HCT116 (cell line): ENCODE data around the gene RPL41. TPM values are rescaled to one million over a fixed set of nuclear protein-coding genes. Genes with fewer than 3 reads are reported as not detected.
A peak's percentile ranks its signal among the peaks of the same experiment; 100 is the strongest.

Experiments used
- ATAC-seq: fragments of 200-7000 bp; cut with Tn5 transposase; 2 replicates; pipeline ENCODE4 v1.9.1; 2020; ENCODE audit warnings: mild to moderate bottlenecking, moderate library complexity
- BruUV-seq: library from RNA; stranded (reverse); fragments of 400-500 nt; replicated peaks from 2 replicates; lab custom pipeline; 2021; lab: Mats Ljungman, UMichigan
- CTCF ChIA-PET: fragments of 300-600 bp; sonication (Branson Sonifier 250); formaldehyde crosslinking; loops from one replicate; lab custom pipeline; 2021; ENCODE audit warnings: antibody characterized with exemption; lab: Charles Lee
- POLR2A ChIA-PET: fragments of 300-600, 350-600 bp; sonication (Branson Sonifier 250); formaldehyde crosslinking; loops from one replicate; lab custom pipeline; 2021; ENCODE audit warnings: antibody characterized with exemption; lab: Charles Lee
- RAD21 ChIA-PET, 2 experiments: fragments of 300-600 bp; sonication (Branson Sonifier 250); formaldehyde crosslinking; loops; one replicate each; lab custom pipeline; 2023; ENCODE audit warnings: low total read pairs in 2 of 2; ENCODE audit not compliant: uncharacterized antibody in 2 of 2, unreplicated experiment in 2 of 2, low non-redundant PET in 1 of 2; lab: Charles Lee
- DNase-seq: peaks from one replicate; pipeline ENCODE4 v3.0.0-alpha.2; 2010; ENCODE audit warnings: low read depth, low spot score
- H2AFZ ChIP-seq: fragments of 200-600 bp; shearing (Covaris generic), sonication (generic); 2 replicates; pipeline ENCODE4 v1.6.1; 2017; ENCODE audit warnings: low read depth, mixed run types, mixed read lengths, antibody characterized with exemption, low read length; ENCODE audit not compliant: poor library complexity, severe bottlenecking
- H3K27ac ChIP-seq: 2 replicates; pipeline ENCODE4 v1.5.1; 2012; ENCODE audit warnings: low read depth, low read length
- H3K27me3 ChIP-seq: fragments of 200-600 bp; sonication (generic); 2 replicates; pipeline ENCODE4 v1.6.1; 2016; ENCODE audit warnings: mixed run types, low read length, mixed read lengths; ENCODE audit not compliant: insufficient read depth
- H3K36me3 ChIP-seq, 2 experiments: fragments of 200-500 bp in 1 of 2; fragments of 200-600 bp in 1 of 2; sonication (Bioruptor generic) in 1 of 2; sonication (generic) in 1 of 2; 2 replicates each; pipeline versions ENCODE4 v1.5.1 to v1.6.1; 2014 to 2016; ENCODE audit warnings: low read length in 2 of 2, inconsistent platforms in 1 of 2, mixed read lengths in 1 of 2, mixed run types in 1 of 2; ENCODE audit not compliant: insufficient read depth in 2 of 2, control insufficient read depth in 1 of 2
- H3K4me1 ChIP-seq, 2 experiments: fragments of 200-600 bp in 1 of 2; sonication (generic) in 1 of 2; 2 replicates each; pipeline versions ENCODE4 v1.5.1 to v1.6.1; 2012 to 2017; ENCODE audit warnings: low read length in 2 of 2, inconsistent platforms in 1 of 2, mild to moderate bottlenecking in 1 of 2, mixed read lengths in 1 of 2, mixed run types in 1 of 2, moderate library complexity in 1 of 2; ENCODE audit not compliant: insufficient read depth in 2 of 2, control insufficient read depth in 1 of 2
- H3K4me2 ChIP-seq: fragments of 200-600 bp; sonication (generic); 2 replicates; pipeline ENCODE4 v1.6.1; 2017; ENCODE audit warnings: mixed run types, low read length, mixed read lengths
- H3K4me3 ChIP-seq, 2 experiments: fragments of 200-600 bp in 1 of 2; sonication (generic) in 1 of 2; replicated peaks in 1 of 2; 2 replicates each; pipeline ENCODE4 v1.5.1; 2011 to 2016; ENCODE audit warnings: low read length in 2 of 2, control low read depth in 1 of 2, low read depth in 1 of 2, mild to moderate bottlenecking in 1 of 2, mixed read lengths in 1 of 2, mixed run types in 1 of 2
- H3K79me2 ChIP-seq: fragments of 200-600 bp; sonication (generic); 2 replicates; pipeline ENCODE4 v1.6.1; 2017; ENCODE audit warnings: mild to moderate bottlenecking, mixed run types, low read length, moderate library complexity, mixed read lengths; ENCODE audit not compliant: insufficient read depth
- H3K9ac ChIP-seq: fragments of 200-600 bp; sonication (generic); 2 replicates; pipeline ENCODE4 v1.6.1; 2016; ENCODE audit warnings: low read length, mixed read lengths
- H3K9me2 ChIP-seq: fragments of 200-600 bp; sonication (generic), shearing (Covaris generic); 2 replicates; pipeline ENCODE4 v1.6.1; 2017; ENCODE audit warnings: mixed run types, mild to moderate bottlenecking, moderate library complexity; ENCODE audit not compliant: insufficient read depth
- H3K9me3 ChIP-seq, 2 experiments: fragments of 200-500 bp in 1 of 2; fragments of 200-600 bp in 1 of 2; sonication (Bioruptor generic) in 1 of 2; sonication (generic) in 1 of 2; 2 replicates each; pipeline ENCODE4 v1.6.1; 2014 to 2017; ENCODE audit warnings: low read length in 2 of 2, mixed read lengths in 2 of 2, inconsistent platforms in 1 of 2, low read depth in 1 of 2, mild to moderate bottlenecking in 1 of 2, mixed run types in 1 of 2, moderate library complexity in 1 of 2; ENCODE audit not compliant: control insufficient read depth in 1 of 2, insufficient read depth in 1 of 2
- H4K20me1 ChIP-seq: fragments of 200-600 bp; sonication (generic), shearing (Covaris generic); 2 replicates; pipeline ENCODE4 v1.6.1; 2017; ENCODE audit warnings: mixed run types, mild to moderate bottlenecking, moderate library complexity; ENCODE audit not compliant: insufficient read depth
- CBX3 ChIP-seq: IDR thresholded peaks from 2 replicates; pipeline ENCODE4 v1.6.1; 2012; ENCODE audit warnings: low read depth
- EGR1 ChIP-seq: IDR thresholded peaks from 2 replicates; pipeline ENCODE4 v1.6.1; 2012; ENCODE audit warnings: low read depth
- ELF1 ChIP-seq: IDR thresholded peaks from 2 replicates; pipeline ENCODE4 v1.6.1; 2012; ENCODE audit warnings: low read depth, borderline replicate concordance
- EZH2 ChIP-seq: fragments of 200-600 bp; sonication (generic); IDR thresholded peaks from 2 replicates; pipeline ENCODE4 v1.6.1; 2017; ENCODE audit warnings: antibody characterized with exemption, mixed run types
- EZH2phosphoT487 ChIP-seq: fragments of 200-600 bp; IDR thresholded peaks from 2 replicates; pipeline ENCODE4 v1.6.1; 2018; ENCODE audit warnings: antibody characterized with exemption, borderline replicate concordance
- FOSL1 ChIP-seq: IDR thresholded peaks from 2 replicates; pipeline ENCODE4 v1.6.1; 2012; ENCODE audit warnings: low read depth
- JUND ChIP-seq: IDR thresholded peaks from 2 replicates; pipeline ENCODE4 v1.6.1; 2012
- MAX ChIP-seq: IDR thresholded peaks from 2 replicates; pipeline ENCODE4 v1.6.1; 2012
- POLR2A ChIP-seq: IDR thresholded peaks from 2 replicates; pipeline ENCODE4 v1.7.0; 2011; ENCODE audit warnings: borderline replicate concordance; ENCODE audit not compliant: insufficient read depth, insufficient read length; ENCODE audit errors: extremely low read depth
- POLR2AphosphoS5 ChIP-seq: IDR thresholded peaks from 2 replicates; pipeline ENCODE4 v1.6.1; 2011; ENCODE audit warnings: mild to moderate bottlenecking, low read depth, low read length, moderate library complexity
- RAD21 ChIP-seq: IDR thresholded peaks from 2 replicates; pipeline ENCODE4 v1.6.1; 2012; ENCODE audit warnings: low read depth, mild to moderate bottlenecking
- REST ChIP-seq: IDR thresholded peaks from 2 replicates; pipeline ENCODE4 v1.6.1; 2012; ENCODE audit warnings: low read depth
- SIN3A ChIP-seq: IDR thresholded peaks from 2 replicates; pipeline ENCODE4 v1.6.1; 2012; ENCODE audit warnings: low read depth
- SP1 ChIP-seq: IDR thresholded peaks from 2 replicates; pipeline ENCODE4 v1.6.1; 2012; ENCODE audit warnings: low read depth
- TCF7L2 ChIP-seq: IDR thresholded peaks from 2 replicates; pipeline ENCODE4 v1.7.0; 2011; ENCODE audit warnings: borderline replicate concordance, inconsistent platforms; ENCODE audit not compliant: insufficient read depth, insufficient read length; ENCODE audit errors: extremely low read depth
- YY1 ChIP-seq: IDR thresholded peaks from 2 replicates; pipeline ENCODE4 v1.6.1; 2011; ENCODE audit warnings: low read length, low read depth, moderate library complexity, mild to moderate bottlenecking; ENCODE audit not compliant: insufficient replicate concordance; ENCODE audit errors: extremely low read depth
- ZNF274 ChIP-seq: fragments of 200-500 bp; sonication (Bioruptor generic); IDR thresholded peaks from 2 replicates; pipeline ENCODE4 v1.6.1; 2014; ENCODE audit warnings: mild to moderate bottlenecking, low read depth, low read length, inconsistent platforms
- intact Hi-C: fragments of 100-400 bp; cut with micrococcal nuclease; formaldehyde crosslinking; loops from 2 replicates; pipeline ENCODE4 v1.10.0; 2022
- total RNA-seq: library from RNA; stranded (reverse); gene quantifications from one replicate; pipeline ENCODE4 v1.2.1, GENCODE V29; 2021; ENCODE audit not compliant: unreplicated experiment

The RPL41 gene
- total RNA-seq, 1 experiment from 2014 or later, result 4,327 TPM

- no peaks in the 10 kb centered on the region for H3K9me2 ChIP-seq
- ChIA-PET POLR2A (interaction anchor here (2.8 kb wide), 1 partner anchor 62 kb away, joined by 17 read pairs; the partner anchor contains the start of gene SMARCC2), RAD21 (interaction anchor here in 1 of 2 experiments (0.6 kb wide), 1 partner anchor 31 kb away, joined by 3 read pairs; the partner anchor contains the start of gene MYL6), CTCF (interaction anchor here (1.2 to 1.9 kb wide), 3 partner anchors 8 to 95 kb away, joined by 3 to 24 read pairs (median 10); partner anchors contain the start of genes RNF41, SMARCC2 and ZC3H10)
- H3K4me1 ChIP-seq, result peaks cover 16 to 33% of the 10 kb centered on the region in 2 experiments
- no peak for DNase-seq
- H3K79me2 ChIP-seq, result peaks cover 29% of the 10 kb centered on the region
- no TSS peak for BruUV-seq
- no peak overlapping the region for H2AFZ ChIP-seq
- TF ChIP-seq JUND, result no peak
- H3K9me3 ChIP-seq, result no peaks in the 10 kb centered on the region
- H3K4me2 ChIP-seq, result peak overlapping the region; percentile 66
- no peak for ATAC-seq
- no peaks in the 10 kb centered on the region for H3K27me3 ChIP-seq
- intact Hi-C loops, result loop anchor here (2.0 kb wide), 1 partner anchor 338 kb away; no protein-coding TSS in a partner anchor
- H3K27ac ChIP-seq, result peak overlapping the region; percentile 54; the same call in 1 of the 2 replicates
- no peak overlapping the region for H3K4me3 ChIP-seq
- peaks cover 7 to 20% of the 10 kb centered on the region in 2 experiments; a peak in 3 of 4 replicates for H3K36me3 ChIP-seq
- H3K9ac ChIP-seq, result peak overlapping the region; percentile 32
- H4K20me1 ChIP-seq, result no peaks in the 10 kb centered on the region
Observed at GRCh38 chr12:56126732-56127239, 10.4 kb downstream of the RPL41 start.

DNA sequence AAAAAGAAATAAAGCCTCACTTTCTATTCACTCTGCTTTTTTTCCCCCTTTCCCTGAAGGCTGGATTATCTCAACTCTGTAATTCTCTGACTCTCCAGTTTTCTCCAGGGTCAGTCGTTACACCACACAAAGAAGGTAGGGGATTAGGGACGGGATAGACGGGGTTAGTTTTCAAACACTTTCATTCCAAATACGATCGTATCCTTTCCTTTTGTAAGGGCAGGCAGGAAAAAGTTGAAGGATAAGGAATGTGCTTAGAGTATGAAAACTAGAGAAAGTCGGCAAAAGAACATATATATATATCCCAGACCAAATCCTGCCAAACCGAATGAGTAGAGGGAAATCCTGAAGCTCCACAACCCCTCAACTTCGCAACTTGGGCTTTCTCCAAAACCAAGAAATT lies 11.1 kb downstream of the RPL41 start:
- RAD21 ChIA-PET, result interaction anchor here (1.1 to 1.3 kb wide), 2 partner anchors 24 to 62 kb away, joined by 3 to 6 read pairs; partner anchors contain the start of genes MYL6B (in 1 of the 2) and SMARCC2 (in 1 of the 2)
- DNase-seq, result no peak
- no peak for ATAC-seq
- Histone ChIP-seq H2AFZ (no peak overlapping the region), H3K36me3 (peaks cover 12 to 24% of the 10 kb centered on the region in 2 experiments; a peak in 3 of 4 replicates), H3K27ac (peak overlapping the region; percentile 2; the same call in 1 of the 2 replicates), H3K79me2 (peaks cover 29% of the 10 kb centered on the region), H3K4me1 (peaks cover 16 to 33% of the 10 kb centered on the region in 2 experiments), H3K4me3 (peak overlapping the region; percentile 19 to 22; a peak in 3 of 4 replicates), H4K20me1 (no peaks in the 10 kb centered on the region), H3K27me3 (no peaks in the 10 kb centered on the region), H3K9me2 (no peaks in the 10 kb centered on the region), H3K9ac (peak overlapping the region; percentile 32), H3K4me2 (peak overlapping the region; percentile 66), H3K9me3 (no peaks in the 10 kb centered on the region)
- CTCF ChIA-PET, result interaction anchor here (0.7 to 1.9 kb wide), 8 partner anchors 9 to 389 kb away, joined by 3 to 24 read pairs (median 4); partner anchors contain the start of genes MYL6, MYL6B, PA2G4 and SMARCC2
- TSS peak; percentile 89 for BruUV-seq
- intact Hi-C loops, result loop anchor here (2.0 kb wide), 1 partner anchor 337 kb away; no protein-coding TSS in a partner anchor
- POLR2A ChIA-PET, result interaction anchor here (0.6 to 2.8 kb wide), 18 partner anchors 7 to 389 kb away, joined by 3 to 42 read pairs (median 6); partner anchors contain the start of genes MYL6, MYL6B, PA2G4 and RNF41
- TF ChIP-seq TCF7L2, result no peak
- TF ChIP-seq EZH2phosphoT487, result no peak
- no peak for TF ChIP-seq EGR1
- TF ChIP-seq EZH2, result no peak
- TF ChIP-seq YY1, result no peak
- TF ChIP-seq FOSL1, result no peak
- no peak for TF ChIP-seq ZNF274
- TF ChIP-seq POLR2AphosphoS5, result no peak
- no peak for TF ChIP-seq RAD21
- no peak for TF ChIP-seq MAX
- no peak for TF ChIP-seq REST
- no peak for TF ChIP-seq ELF1
- TF ChIP-seq CBX3, result no peak
- no peak for TF ChIP-seq SP1
- TF ChIP-seq SIN3A, result no peak
- TF ChIP-seq POLR2A, result no peak
